Fibroblast of skin of right biceps (primary cell): ENCODE results near the gene KLHL12.

Experiments used
- DNase-seq: peaks from one replicate; pipeline ENCODE4 v3.0.0-alpha.2; 2013

KLHL12 gene

GRCh38 chr1:202880062-202880461 is 47.0 kb downstream of the KLHL12 start:
- no peak for DNase-seq

DNA sequence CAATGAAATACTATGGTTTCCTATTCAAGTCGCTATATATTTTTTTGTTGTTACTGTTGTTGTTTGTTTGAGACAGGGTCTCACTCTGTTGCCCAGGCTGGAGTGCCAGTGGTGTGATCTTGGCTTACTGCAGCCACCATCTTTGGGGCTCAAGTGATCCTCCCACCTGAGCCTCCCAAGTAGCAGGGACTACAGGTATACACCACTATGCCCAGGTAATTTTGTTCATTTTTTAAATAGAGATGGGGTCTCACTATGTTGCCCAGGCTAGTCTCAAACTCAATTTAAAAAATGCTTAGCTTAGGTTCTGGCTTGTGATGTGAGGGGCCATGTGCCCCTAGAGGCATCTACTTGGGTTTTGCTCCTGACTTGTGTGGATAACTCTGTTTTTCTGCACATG is 47.9 kb downstream of the KLHL12 start:
- no peak for DNase-seq

- no peak for DNase-seq
Measured at GRCh38 chr1:202873026-202873425, 54.0 kb downstream of the KLHL12 start.

- no peak for DNase-seq
Measured at GRCh38 chr1:202871367-202871766, 55.7 kb downstream of the KLHL12 start.

- no peak for DNase-seq
Measured at GRCh38 chr1:202862679-202863560, 64.1 kb downstream of the KLHL12 start.

DNA sequence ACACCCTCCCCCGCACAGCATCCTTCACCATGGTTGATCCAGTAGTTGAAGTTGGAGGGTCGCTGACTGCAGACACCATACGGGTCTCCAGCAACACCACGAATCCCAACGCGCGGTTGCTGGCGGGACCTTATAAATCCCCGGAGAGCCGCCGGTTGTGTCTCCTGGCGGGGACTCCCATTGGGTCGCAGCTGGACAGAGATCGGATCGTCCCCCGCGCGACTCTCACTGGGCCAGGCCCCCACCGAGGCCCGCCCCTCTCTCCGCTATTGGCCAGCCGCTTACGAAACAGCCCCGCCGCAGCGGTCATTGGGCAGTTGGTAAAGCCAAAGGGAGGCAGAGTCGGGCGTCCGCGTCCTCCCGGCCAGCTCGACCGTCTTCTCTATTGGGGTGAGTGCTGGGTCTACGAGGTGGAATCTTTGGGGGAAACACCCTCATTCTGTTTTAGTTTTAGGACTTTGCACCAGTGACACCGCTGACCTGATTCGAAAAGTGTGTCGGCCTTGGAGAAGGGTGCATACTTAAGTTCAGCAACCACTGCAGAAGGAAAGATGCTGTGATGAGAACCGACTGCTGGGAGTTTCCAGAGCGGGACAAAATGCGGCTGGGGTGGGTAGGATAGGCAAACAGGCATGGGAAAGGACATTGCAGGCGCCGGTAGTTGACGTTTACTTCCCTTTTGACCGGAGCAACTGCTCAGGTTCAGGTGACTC is 65.5 kb downstream of the KLHL12 start:
- DNase-seq: peak; percentile 85

- peak; percentile 33 for DNase-seq
Measured at GRCh38 chr1:202860744-202861419, 66.2 kb downstream of the KLHL12 start.

DNA sequence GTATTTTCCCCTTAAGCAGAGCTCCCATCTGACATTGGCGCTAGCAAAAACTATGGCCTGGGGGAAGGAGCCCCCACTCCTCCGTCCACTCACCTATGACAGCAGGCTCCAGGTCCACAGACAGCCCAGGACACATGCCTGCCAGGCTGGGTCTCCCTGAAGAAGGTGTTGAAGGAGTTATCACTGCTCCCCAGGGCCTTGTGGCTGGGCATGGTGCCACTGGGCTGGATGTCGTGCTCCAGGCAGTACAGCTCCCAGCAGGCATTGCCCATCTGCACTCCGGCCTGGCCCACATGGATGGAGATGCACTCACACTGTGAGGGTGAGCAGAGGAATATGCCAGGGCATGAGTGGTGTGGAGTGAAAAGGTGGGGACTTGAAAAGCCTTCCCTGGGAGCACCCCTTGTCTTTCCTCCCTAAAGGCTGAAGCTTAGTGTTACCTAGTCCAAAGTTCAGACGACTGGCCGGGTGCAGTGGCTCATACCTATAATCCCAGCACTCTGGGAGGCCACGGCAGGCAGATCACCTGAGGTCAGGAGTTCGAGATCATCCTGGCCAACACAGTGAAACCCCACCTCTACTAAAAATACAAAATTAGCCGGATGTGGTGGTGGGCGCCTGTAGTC is 68.1 kb downstream of the KLHL12 start:
- no peak for DNase-seq

DNA sequence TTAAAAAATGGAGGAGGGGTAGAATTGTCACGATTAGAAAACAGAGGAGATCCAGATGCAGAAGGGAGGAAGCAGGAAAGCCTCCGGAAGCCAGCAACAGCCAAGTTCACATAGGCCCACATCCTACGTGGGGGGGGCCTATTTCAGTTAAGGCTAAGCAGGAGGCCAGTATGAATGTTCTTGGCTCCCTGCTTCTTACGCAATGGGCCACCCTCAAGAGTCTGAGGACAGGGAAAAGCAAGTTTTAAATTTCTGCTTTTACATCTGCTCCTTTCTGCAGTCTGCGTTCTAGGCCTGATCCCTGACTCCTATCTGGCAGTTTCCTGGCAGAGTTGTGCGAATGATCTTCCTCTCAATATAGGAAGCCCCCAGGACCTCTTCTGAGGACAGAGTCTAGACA is 68.7 kb downstream of the KLHL12 start:
- peak; percentile 26 for DNase-seq

GRCh38 chr1:202857136-202857610 is 69.9 kb downstream of the KLHL12 start:
- no peak for DNase-seq

DNA sequence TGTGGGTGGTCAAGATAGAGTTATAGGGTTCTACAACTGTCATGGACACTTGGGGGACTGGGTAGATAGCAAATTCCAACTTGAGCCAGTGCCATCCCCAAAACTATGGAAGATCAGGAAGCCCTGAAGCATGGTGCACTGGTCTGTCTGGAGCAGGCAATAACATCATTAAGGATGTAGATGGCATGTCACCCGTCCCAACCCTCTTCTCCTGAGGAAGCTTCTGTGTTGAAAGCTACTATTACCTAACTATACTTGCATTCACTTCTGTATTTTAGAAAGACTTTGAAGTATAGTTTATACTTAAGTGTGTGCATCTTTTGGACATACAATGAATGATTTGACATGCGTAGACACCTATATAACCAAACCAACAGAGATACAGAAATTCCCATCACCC is 71.0 kb downstream of the KLHL12 start:
- no peak for DNase-seq

DNA sequence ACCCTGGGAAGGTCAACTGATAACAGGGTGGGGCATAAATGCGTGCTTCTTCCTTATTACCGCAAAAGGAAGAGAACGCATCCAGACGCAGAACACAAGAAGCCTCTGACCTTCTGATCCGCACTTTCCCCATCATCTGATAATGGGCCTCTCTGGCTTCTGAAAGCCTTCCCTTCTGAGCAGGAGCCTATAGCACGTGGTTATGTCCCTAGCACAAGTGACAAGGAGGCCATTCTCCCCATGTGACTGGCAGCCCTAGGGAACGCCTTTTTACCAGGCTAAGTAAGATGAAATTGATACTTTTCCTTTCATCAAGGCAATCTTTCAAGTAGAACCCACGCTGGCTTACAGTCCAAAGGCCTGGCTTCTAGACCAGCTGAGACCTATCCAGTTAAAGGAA is 72.2 kb downstream of the KLHL12 start:
- no peak for DNase-seq

DNA sequence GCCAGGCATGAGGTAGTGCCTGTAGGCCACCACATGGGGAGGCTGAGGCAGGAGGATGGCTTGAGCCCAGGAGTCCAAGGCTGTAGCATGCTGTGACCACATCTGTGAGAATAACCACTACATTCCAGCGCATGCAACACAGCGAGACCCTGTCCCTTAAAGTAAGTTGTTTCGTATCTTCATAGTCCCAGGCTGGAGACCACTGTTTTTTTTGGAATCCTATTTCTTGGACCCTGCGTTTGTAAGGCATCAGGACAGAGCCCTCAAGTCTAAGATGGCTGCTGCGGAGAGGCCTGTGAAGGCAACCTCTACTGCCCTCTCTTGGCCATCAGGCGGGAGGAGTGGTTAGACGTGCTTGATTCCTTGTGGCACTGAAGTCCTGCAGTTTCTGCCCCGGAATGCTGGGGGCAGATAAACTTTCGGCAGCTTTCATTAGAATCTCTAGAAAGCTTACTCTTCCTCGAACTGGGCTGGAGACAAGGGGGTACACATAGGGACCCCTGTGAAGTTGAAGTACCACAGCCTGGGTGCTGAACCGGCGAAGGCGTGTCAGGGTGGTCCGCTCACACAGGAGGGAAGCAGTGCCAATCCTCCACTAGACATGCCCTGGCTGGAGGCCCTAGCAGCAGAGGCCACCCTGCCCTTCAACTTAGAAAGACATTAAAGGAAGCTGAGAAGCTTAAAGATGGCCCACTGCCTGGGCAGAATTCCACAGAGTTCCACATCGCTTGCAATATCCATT is 74.7 kb downstream of the KLHL12 start:
- DNase-seq: peak; percentile 61

DNA sequence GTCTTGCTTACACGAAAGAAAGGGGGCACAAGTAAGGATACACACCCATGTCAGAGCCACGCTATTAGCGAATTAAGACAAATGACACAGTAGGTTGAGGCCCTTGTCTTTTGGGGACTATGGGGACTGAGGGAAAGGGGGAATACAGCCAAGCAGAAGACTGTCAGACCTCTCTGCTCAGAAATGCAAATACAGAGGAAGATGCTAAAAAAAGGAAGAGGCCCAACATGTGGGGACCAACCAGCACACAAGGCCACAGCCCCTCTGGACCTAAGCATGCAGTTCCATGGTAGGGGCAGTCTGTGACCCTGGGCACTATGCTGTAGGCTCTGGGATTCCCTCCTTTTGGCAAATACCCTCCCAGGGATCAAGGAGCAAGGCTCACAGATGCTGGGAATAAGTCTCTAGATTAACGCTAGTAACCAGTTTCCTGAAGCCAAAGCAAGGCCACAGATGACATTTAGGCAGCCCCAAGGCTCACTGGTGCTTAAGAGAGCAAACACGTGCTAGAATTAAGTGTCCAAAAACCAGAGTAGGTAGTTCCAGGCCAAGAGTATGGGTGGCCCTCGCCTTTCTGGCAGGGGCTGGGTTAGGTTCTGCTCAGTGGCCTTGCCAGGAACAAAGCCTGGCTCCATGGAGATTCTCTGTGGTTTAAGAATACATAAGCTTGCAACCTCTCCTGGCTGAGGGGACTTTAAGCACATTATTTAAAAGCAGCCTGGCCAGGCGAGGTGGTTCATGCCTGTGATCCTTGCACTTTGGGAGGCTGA is 76.3 kb downstream of the KLHL12 start:
- no peak for DNase-seq

- DNase-seq: no peak
Measured at GRCh38 chr1:202848191-202848542, 78.9 kb downstream of the KLHL12 start.

GRCh38 chr1:202844935-202845334 is 82.1 kb downstream of the KLHL12 start:
- DNase-seq: peak; percentile 36

- DNase-seq: no peak
Measured at GRCh38 chr1:202844259-202844658, 82.8 kb downstream of the KLHL12 start.

- no peak for DNase-seq
Measured at GRCh38 chr1:202843081-202843480, 84.0 kb downstream of the KLHL12 start.
